ENCODE measurements around the gene DYNC2I2. TPM values are rescaled to one million over a fixed set of nuclear protein-coding genes. Genes with fewer than 3 reads are reported as not detected.

Gene DYNC2I2
- total RNA-seq, 4 donors from 2014 or later, result 36.6 to 46.8 (median 44.0) TPM

- H3K4me3 ChIP-seq (ENCODE audit: low read depth, poor library complexity, severe bottlenecking), result no peak overlapping the region
- DNase-seq (ENCODE audit: low spot score in 2 of 2), result no peak
- intact Hi-C loops (cut with DNase I; ENCODE audit: low total_unique reads), result no loop called here
- TF ChIP-seq POLR2A (IDR thresholded peaks at IDR 0.05), result no peak
- TF ChIP-seq, protein P1, sequence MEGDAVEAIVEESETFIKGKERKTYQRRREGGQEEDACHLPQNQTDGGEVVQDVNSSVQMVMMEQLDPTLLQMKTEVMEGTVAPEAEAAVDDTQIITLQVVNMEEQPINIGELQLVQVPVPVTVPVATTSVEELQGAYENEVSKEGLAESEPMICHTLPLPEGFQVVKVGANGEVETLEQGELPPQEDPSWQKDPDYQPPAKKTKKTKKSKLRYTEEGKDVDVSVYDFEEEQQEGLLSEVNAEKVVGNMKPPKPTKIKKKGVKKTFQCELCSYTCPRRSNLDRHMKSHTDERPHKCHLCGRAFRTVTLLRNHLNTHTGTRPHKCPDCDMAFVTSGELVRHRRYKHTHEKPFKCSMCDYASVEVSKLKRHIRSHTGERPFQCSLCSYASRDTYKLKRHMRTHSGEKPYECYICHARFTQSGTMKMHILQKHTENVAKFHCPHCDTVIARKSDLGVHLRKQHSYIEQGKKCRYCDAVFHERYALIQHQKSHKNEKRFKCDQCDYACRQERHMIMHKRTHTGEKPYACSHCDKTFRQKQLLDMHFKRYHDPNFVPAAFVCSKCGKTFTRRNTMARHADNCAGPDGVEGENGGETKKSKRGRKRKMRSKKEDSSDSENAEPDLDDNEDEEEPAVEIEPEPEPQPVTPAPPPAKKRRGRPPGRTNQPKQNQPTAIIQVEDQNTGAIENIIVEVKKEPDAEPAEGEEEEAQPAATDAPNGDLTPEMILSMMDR (IDR thresholded peaks at IDR 0.05), result no peak
- 85 to 94% methylated on average over 6 of the region's 6 CpGs for WGBS, 2 donors
Observed at GRCh38 chr9:128619127-128619526, 37.5 kb downstream of the DYNC2I2 start.

DNA sequence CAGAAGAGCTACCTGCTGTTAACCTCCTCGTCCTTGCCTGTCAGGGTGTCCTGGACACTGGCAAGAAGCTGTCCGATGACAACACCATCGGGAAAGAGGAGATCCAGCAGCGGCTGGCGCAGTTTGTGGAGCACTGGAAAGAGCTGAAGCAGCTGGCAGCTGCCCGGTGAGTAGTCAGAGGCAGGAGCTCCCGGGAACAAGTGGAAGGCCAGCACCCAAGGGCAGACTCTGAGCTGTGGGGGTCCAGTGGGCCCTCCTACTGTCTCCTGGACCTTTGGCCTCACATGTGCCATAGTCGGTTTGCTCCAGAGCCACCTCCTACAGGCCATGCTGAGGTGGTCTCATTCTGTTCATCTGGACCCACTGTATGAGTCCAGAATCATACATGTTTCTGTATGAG, 38.7 kb downstream of the DYNC2I2 start:
- intact Hi-C loops (cut with DNase I; ENCODE audit: low total_unique reads), result no loop called here

DNA sequence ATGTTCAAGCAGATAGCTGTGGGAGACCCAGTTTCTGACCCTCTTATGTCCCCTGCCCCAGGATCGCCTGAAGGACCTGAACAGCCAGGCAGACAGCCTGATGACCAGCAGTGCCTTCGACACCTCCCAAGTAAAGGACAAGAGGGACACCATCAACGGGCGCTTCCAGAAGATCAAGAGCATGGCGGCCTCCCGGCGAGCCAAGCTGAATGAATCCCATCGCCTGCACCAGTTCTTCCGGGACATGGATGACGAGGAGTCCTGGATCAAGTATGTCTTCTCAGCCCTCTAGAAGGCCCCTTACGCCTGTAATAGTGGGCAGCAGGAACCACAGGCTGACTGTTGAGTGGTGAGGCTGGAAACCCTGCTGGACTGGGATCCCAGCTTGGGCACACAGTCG, 41.1 kb downstream of the DYNC2I2 start:
- WGBS, 2 donors, result 91 to 94% methylated on average over 12 of the region's 12 CpGs
- TF ChIP-seq, protein P1 (IDR thresholded peaks at IDR 0.05), result no peak
- TF ChIP-seq POLR2A (IDR thresholded peaks at IDR 0.05), result no peak
- H3K4me3 ChIP-seq (ENCODE audit: low read depth, poor library complexity, severe bottlenecking), result no peak overlapping the region
- no peak for DNase-seq (ENCODE audit: low spot score in 2 of 2)
- intact Hi-C loops (cut with DNase I; ENCODE audit: low total_unique reads), result no loop called here

More for the DNA sequence above, 38.7 kb downstream of the DYNC2I2 start:
- no peak overlapping the region for H3K4me3 ChIP-seq (ENCODE audit: low read depth, poor library complexity, severe bottlenecking)
- DNase-seq (ENCODE audit: low spot score in 2 of 2), result no peak
- no peak for TF ChIP-seq POLR2A (IDR thresholded peaks at IDR 0.05)
- TF ChIP-seq, protein P1 (IDR thresholded peaks at IDR 0.05), result no peak
- 87 to 91% methylated on average over 4 to 8 of the region's 8 CpGs for WGBS, 2 donors

- no peak overlapping the region for H3K4me3 ChIP-seq (ENCODE audit: low read depth, poor library complexity, severe bottlenecking)
- TF ChIP-seq, protein P1 (IDR thresholded peaks at IDR 0.05), result no peak
- no peak for TF ChIP-seq POLR2A (IDR thresholded peaks at IDR 0.05)
- intact Hi-C loops (cut with DNase I; ENCODE audit: low total_unique reads), result no loop called here
- DNase-seq (ENCODE audit: low spot score in 2 of 2), result no peak
- 100% methylated on average over 1 of the region's 1 CpG for WGBS, 2 donors
Observed at GRCh38 chr9:128614728-128615127, 41.9 kb downstream of the DYNC2I2 start.

- intact Hi-C loops (cut with DNase I; ENCODE audit: low total_unique reads), result no loop called here
- no peak for DNase-seq (ENCODE audit: low spot score in 2 of 2)
- H3K4me3 ChIP-seq (ENCODE audit: low read depth, poor library complexity, severe bottlenecking), result no peak overlapping the region
- 94 to 96% methylated on average over 12 of the region's 12 CpGs for WGBS, 2 donors
- TF ChIP-seq POLR2A (IDR thresholded peaks at IDR 0.05), result no peak
- TF ChIP-seq, protein P1 (IDR thresholded peaks at IDR 0.05), result no peak
Observed at GRCh38 chr9:128611600-128612394, 44.9 kb downstream of the DYNC2I2 start.

All from lower leg skin (tissue), 4 donors.